ENCODE measurements around the gene DLG5. TPM values are rescaled to one million over a fixed set of nuclear protein-coding genes. Genes with fewer than 3 reads are reported as not detected.

DLG5 gene
- total RNA-seq, 1 experiment from 2014 or later = 69.7 TPM

GRCh38 chr10:77807706-77808105 lies 118.8 kb downstream of the DLG5 start:
- Histone ChIP-seq H3K36me3 (ENCODE audit: control insufficient read depth, insufficient read depth, low read length) (peaks cover 6% of the 10 kb centered on the region), H3K27me3 (replicated peaks; ENCODE audit: control insufficient read depth, insufficient read depth, low read length) (no peaks in the 10 kb centered on the region)
- POLR2A ChIA-PET = no interaction called here

GRCh38 chr10:77806511-77807157 lies 119.9 kb downstream of the DLG5 start:
- no TSS peak for BruUV-seq (replicated peaks)
- Mint-ChIP-seq H3K27me3 (ENCODE audit: insufficient read depth, unreplicated experiment) (no peaks in the 10 kb centered on the region), H3K36me3 (ENCODE audit: insufficient read depth, unreplicated experiment) (peaks cover 74% of the 10 kb centered on the region), H3K4me3 (ENCODE audit: unreplicated experiment) (no peak overlapping the region), H3K4me1 (ENCODE audit: low read depth, unreplicated experiment) (no peaks in the 10 kb centered on the region), H3K27ac (ENCODE audit: unreplicated experiment) (no peak overlapping the region), H3K9me3 (ENCODE audit: unreplicated experiment) (no peaks in the 10 kb centered on the region)
- H3K4me3 ChIP-seq (ENCODE audit: low read depth, low read length) = no peak overlapping the region
- no peak for TF ChIP-seq CTCF (IDR thresholded peaks at IDR 0.05; ENCODE audit: insufficient read depth in 1 of 2, low read depth in 1 of 2, low read length in 1 of 2, severe bottlenecking in 1 of 2, unreplicated experiment in 1 of 2)
- no peaks in the 10 kb centered on the region for H3K4me1 ChIP-seq
- H3K9me3 ChIP-seq = no peaks in the 10 kb centered on the region
- intact Hi-C loops (cut with micrococcal nuclease; ENCODE audit: unreplicated experiment) = no loop called here
- CTCF ChIA-PET = no interaction called here
- no peaks in the 10 kb centered on the region for H3K27me3 ChIP-seq (replicated peaks; ENCODE audit: control insufficient read depth, insufficient read depth, low read length)
- DNase-seq = no peak
- POLR2A ChIA-PET = no interaction called here
- H3K36me3 ChIP-seq (ENCODE audit: control insufficient read depth, insufficient read depth, low read length) = peaks cover 6% of the 10 kb centered on the region

More at GRCh38 chr10:77807706-77808105, 118.8 kb downstream of the DLG5 start:
- BruUV-seq (replicated peaks) = no TSS peak
- no peaks in the 10 kb centered on the region for H3K4me1 ChIP-seq
- Mint-ChIP-seq H3K27me3 (ENCODE audit: insufficient read depth, unreplicated experiment) (no peaks in the 10 kb centered on the region), H3K4me1 (ENCODE audit: low read depth, unreplicated experiment) (no peaks in the 10 kb centered on the region), H3K36me3 (ENCODE audit: insufficient read depth, unreplicated experiment) (peaks cover 73% of the 10 kb centered on the region), H3K27ac (ENCODE audit: unreplicated experiment) (no peak overlapping the region), H3K9me3 (ENCODE audit: unreplicated experiment) (no peaks in the 10 kb centered on the region), H3K4me3 (ENCODE audit: unreplicated experiment) (no peak overlapping the region)
- CTCF ChIA-PET = no interaction called here
- no peaks in the 10 kb centered on the region for H3K9me3 ChIP-seq
- DNase-seq = no peak
- no peak overlapping the region for H3K4me3 ChIP-seq (ENCODE audit: low read depth, low read length)
- intact Hi-C loops (cut with micrococcal nuclease; ENCODE audit: unreplicated experiment) = no loop called here
- no peak for TF ChIP-seq CTCF (IDR thresholded peaks at IDR 0.05; ENCODE audit: insufficient read depth in 1 of 2, low read depth in 1 of 2, low read length in 1 of 2, severe bottlenecking in 1 of 2, unreplicated experiment in 1 of 2)

GRCh38 chr10:77805676-77806075 lies 120.9 kb downstream of the DLG5 start:
- peaks cover 79% of the 10 kb centered on the region for H3K36me3 Mint-ChIP-seq (ENCODE audit: insufficient read depth, unreplicated experiment)
- intact Hi-C loops (cut with micrococcal nuclease; ENCODE audit: unreplicated experiment) = no loop called here
- H3K4me3 Mint-ChIP-seq (ENCODE audit: unreplicated experiment) = no peak overlapping the region
- TF ChIP-seq CTCF (IDR thresholded peaks at IDR 0.05; ENCODE audit: insufficient read depth in 1 of 2, low read depth in 1 of 2, low read length in 1 of 2, severe bottlenecking in 1 of 2, unreplicated experiment in 1 of 2) = no peak
- Histone ChIP-seq H3K36me3 (ENCODE audit: control insufficient read depth, insufficient read depth, low read length) (peaks cover 5% of the 10 kb centered on the region), H3K4me1 (no peaks in the 10 kb centered on the region), H3K4me3 (ENCODE audit: low read depth, low read length) (no peak overlapping the region), H3K9me3 (no peaks in the 10 kb centered on the region), H3K27me3 (replicated peaks; ENCODE audit: control insufficient read depth, insufficient read depth, low read length) (no peaks in the 10 kb centered on the region)
- no peak for DNase-seq
- no peaks in the 10 kb centered on the region for H3K27me3 Mint-ChIP-seq (ENCODE audit: insufficient read depth, unreplicated experiment)
- POLR2A ChIA-PET = interaction anchor here (0.6 kb wide), 1 partner anchor 245 kb away, joined by 3 read pairs; no protein-coding TSS in a partner anchor
- BruUV-seq (replicated peaks) = no TSS peak
- CTCF ChIA-PET = no interaction called here
- H3K27ac Mint-ChIP-seq (ENCODE audit: unreplicated experiment) = no peak overlapping the region
- no peaks in the 10 kb centered on the region for H3K9me3 Mint-ChIP-seq (ENCODE audit: unreplicated experiment)
- H3K4me1 Mint-ChIP-seq (ENCODE audit: low read depth, unreplicated experiment) = no peaks in the 10 kb centered on the region

Measured in Caco-2 (cell line).